Liver (tissue), 9 donors: ENCODE results near the gene FAM120B. TPM values are rescaled to one million over a fixed set of nuclear protein-coding genes. Genes with fewer than 3 reads are reported as not detected.

ENCODE experiments used
- DNase-seq: peaks from one replicate; pipeline ENCODE4 v3.0.0-alpha.2; 2017; ENCODE audit warnings: low spot score
- H3K27ac ChIP-seq, 2 donors: one replicate each; pipeline ENCODE4 v1.7.0; 2013; ENCODE audit warnings: inconsistent platforms in 2 of 2, low read length in 2 of 2, control low read depth in 1 of 2, low read depth in 1 of 2, mild to moderate bottlenecking in 1 of 2
- H3K27me3 ChIP-seq, 4 donors: one replicate each; pipeline versions ENCODE4 v1.6.1 to v1.7.0; 2013; ENCODE audit warnings: low read length in 3 of 4, inconsistent platforms in 1 of 4, mild to moderate bottlenecking in 1 of 4, moderate library complexity in 1 of 4; ENCODE audit not compliant: control insufficient read depth in 4 of 4, insufficient read depth in 4 of 4
- H3K36me3 ChIP-seq, 4 donors: one replicate each; pipeline versions ENCODE4 v1.6.1 to v1.7.0; 2013; ENCODE audit warnings: low read length in 3 of 4, mild to moderate bottlenecking in 3 of 4, low read depth in 1 of 4, moderate library complexity in 1 of 4; ENCODE audit not compliant: control insufficient read depth in 4 of 4, insufficient read depth in 3 of 4
- H3K4me1 ChIP-seq, 4 donors: one replicate each; pipeline versions ENCODE4 v1.6.1 to v1.7.0; 2013; ENCODE audit warnings: low read length in 3 of 4, mild to moderate bottlenecking in 3 of 4, moderate library complexity in 1 of 4; ENCODE audit not compliant: control insufficient read depth in 4 of 4, insufficient read depth in 4 of 4
- H3K4me3 ChIP-seq, 3 donors: one replicate each; pipeline versions ENCODE4 v1.6.1 to v1.7.0; 2013; ENCODE audit warnings: low read length in 3 of 3, control low read depth in 1 of 3, low read depth in 1 of 3, mild to moderate bottlenecking in 1 of 3
- H3K9ac ChIP-seq, 2 donors: one replicate each; pipeline ENCODE4 v1.7.0; 2013; ENCODE audit warnings: low read length in 2 of 2, mild to moderate bottlenecking in 2 of 2, moderate library complexity in 2 of 2, control low read depth in 1 of 2, low read depth in 1 of 2
- H3K9me3 ChIP-seq, 4 donors: one replicate each; pipeline versions ENCODE4 v1.6.1 to v1.7.0; 2013; ENCODE audit warnings: low read length in 3 of 4; ENCODE audit not compliant: control insufficient read depth in 4 of 4
- ATF3 ChIP-seq: IDR thresholded peaks from 2 replicates; pipeline ENCODE4 v1.6.1; 2016; ENCODE audit warnings: antibody characterized with exemption
- EGR1 ChIP-seq, 2 donors: IDR thresholded peaks; 2 replicates each; pipeline ENCODE4 v1.6.1; 2016 to 2018; ENCODE audit warnings: antibody characterized with exemption in 2 of 2, low read depth in 2 of 2
- FOXA1 ChIP-seq: IDR thresholded peaks from 2 replicates; pipeline ENCODE4 v1.6.1; 2016; ENCODE audit warnings: antibody characterized with exemption
- GABPA ChIP-seq, 2 donors: IDR thresholded peaks in 1 of 2; conservative IDR thresholded peaks in 1 of 2; 2 replicates each; pipeline ENCODE4 v1.6.1; 2016; ENCODE audit warnings: antibody characterized with exemption in 2 of 2, mild to moderate bottlenecking in 1 of 2, moderate library complexity in 1 of 2
- HNF4A ChIP-seq, 2 donors: conservative IDR thresholded peaks; 2 replicates each; pipeline ENCODE4 v1.6.1; 2016; ENCODE audit warnings: antibody characterized with exemption in 2 of 2, mild to moderate bottlenecking in 2 of 2
- HNF4G ChIP-seq: IDR thresholded peaks from 2 replicates; pipeline ENCODE4 v1.6.1; 2016; ENCODE audit warnings: antibody characterized with exemption
- JUND ChIP-seq, 2 donors: IDR thresholded peaks; 2 replicates each; pipeline ENCODE4 v1.6.1; 2016; ENCODE audit warnings: antibody characterized with exemption in 2 of 2
- NR2F2 ChIP-seq: IDR thresholded peaks from 2 replicates; pipeline ENCODE4 v1.6.1; 2016; ENCODE audit warnings: antibody characterized with exemption
- RAD21 ChIP-seq, 2 donors: IDR thresholded peaks; 2 replicates each; pipeline ENCODE4 v1.6.1; 2016; ENCODE audit warnings: antibody characterized with exemption in 2 of 2, mild to moderate bottlenecking in 2 of 2
- RXRA ChIP-seq, 2 donors: IDR thresholded peaks; 2 replicates each; pipeline ENCODE4 v1.6.1; 2017 to 2018; ENCODE audit warnings: antibody characterized with exemption in 2 of 2, mild to moderate bottlenecking in 1 of 2
- TAF1 ChIP-seq: conservative IDR thresholded peaks from 2 replicates; pipeline ENCODE4 v1.6.1; 2016; ENCODE audit warnings: antibody characterized with exemption, mild to moderate bottlenecking
- WGBS: extraction: QIAGEN DNeasy Blood & Tissue Kit; methylation state at CpG from one replicate; pipeline ENCODE4 v1.1.7; 2013; 5-methylcytosine and 5-hydroxymethylcytosine counted together
- polyA plus RNA-seq, 2 donors: library from polyadenylated mRNA; stranded (reverse) in 1 of 2; unstranded in 1 of 2; fragments of 200-250 nt in 1 of 2; fragments of >200 nt in 1 of 2; fragmentation: Nextera tagmentation in 1 of 2; extraction: Ambion mirVana in 1 of 2; gene quantifications; one replicate each; pipeline versions ENCODE4 v1.2.1 to v1.2.3, GENCODE V29; 2013 to 2015
- total RNA-seq, 2 donors: library from RNA; depleted of rRNA; stranded (reverse); fragments of >200 nt; gene quantifications; one replicate each; pipeline ENCODE4 v1.2.3, GENCODE V29; 2014
- TF ChIP-seq, protein P1 (sequence below): IDR thresholded peaks from 2 replicates; pipeline ENCODE4 v1.6.1; 2016; ENCODE audit warnings: antibody characterized with exemption
- TF ChIP-seq, protein P2 (sequence below): fragments of 150-350 bp; IDR thresholded peaks from 2 replicates; pipeline ENCODE4 v1.5.1; 2017; ENCODE audit warnings: improper control_type of control experiment, low read depth, low read length; ENCODE audit not compliant: missing input control
- TF ChIP-seq, protein P3 (sequence below): IDR thresholded peaks from 2 replicates; pipeline ENCODE4 v1.6.1; 2016; ENCODE audit warnings: antibody characterized with exemption, mild to moderate bottlenecking
- donor health status: healthy.
- donor health status: healthy.
- donor health status: healthy.
- donor health status: healthy.
- donor health status: healthy.

The FAM120B gene
- total and polyA plus RNA-seq, 4 donors: 6.0 to 11.1 (median 9.1) TPM

DNA sequence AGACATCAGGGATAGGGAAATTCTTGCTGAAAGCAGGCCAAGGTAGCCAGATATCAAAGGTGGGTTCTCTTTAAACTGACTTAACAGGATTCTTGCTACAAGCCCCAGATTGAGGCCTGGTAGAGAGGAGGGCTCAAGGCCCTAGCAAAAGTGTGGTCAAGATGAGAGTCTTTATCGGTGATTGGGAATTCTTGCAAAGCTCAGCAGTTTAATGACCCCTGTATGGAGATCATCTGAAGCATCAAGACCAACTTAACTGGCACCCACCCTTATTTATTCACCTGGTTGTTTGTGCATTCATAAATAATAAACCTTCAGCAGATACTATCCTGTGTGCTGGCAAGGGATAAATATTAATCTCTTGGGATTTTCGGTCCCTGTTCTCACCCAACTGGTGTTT lies 6.3 kb downstream of the FAM120B start:
- 94% methylated on average over 2 of the region's 2 CpGs for WGBS

GRCh38 chr6:170313716-170314295 lies 7.2 kb downstream of the FAM120B start:
- no peaks in the 10 kb centered on the region for H3K27me3 ChIP-seq
- WGBS: 95% methylated on average over 6 of the region's 6 CpGs

More for the DNA sequence above, 6.3 kb downstream of the FAM120B start:
- Histone ChIP-seq H3K4me1 (peaks cover 3 to 10% (median 8%) of the 10 kb centered on the region in 4 donors), H3K9ac (no peak overlapping the region), H3K9me3 (no peaks in the 10 kb centered on the region), H3K27ac (no peak overlapping the region), H3K36me3 (peaks cover 0 to 7% (median 3%) of the 10 kb centered on the region in 4 donors), H3K4me3 (no peak overlapping the region), H3K27me3 (no peaks in the 10 kb centered on the region)
- no peak for DNase-seq
- TF ChIP-seq NR2F2: no peak
- TF ChIP-seq, protein P1, sequence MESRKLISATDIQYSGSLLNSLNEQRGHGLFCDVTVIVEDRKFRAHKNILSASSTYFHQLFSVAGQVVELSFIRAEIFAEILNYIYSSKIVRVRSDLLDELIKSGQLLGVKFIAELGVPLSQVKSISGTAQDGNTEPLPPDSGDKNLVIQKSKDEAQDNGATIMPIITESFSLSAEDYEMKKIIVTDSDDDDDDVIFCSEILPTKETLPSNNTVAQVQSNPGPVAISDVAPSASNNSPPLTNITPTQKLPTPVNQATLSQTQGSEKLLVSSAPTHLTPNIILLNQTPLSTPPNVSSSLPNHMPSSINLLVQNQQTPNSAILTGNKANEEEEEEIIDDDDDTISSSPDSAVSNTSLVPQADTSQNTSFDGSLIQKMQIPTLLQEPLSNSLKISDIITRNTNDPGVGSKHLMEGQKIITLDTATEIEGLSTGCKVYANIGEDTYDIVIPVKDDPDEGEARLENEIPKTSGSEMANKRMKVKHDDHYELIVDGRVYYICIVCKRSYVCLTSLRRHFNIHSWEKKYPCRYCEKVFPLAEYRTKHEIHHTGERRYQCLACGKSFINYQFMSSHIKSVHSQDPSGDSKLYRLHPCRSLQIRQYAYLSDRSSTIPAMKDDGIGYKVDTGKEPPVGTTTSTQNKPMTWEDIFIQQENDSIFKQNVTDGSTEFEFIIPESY: no peak
- TF ChIP-seq, protein P2, sequence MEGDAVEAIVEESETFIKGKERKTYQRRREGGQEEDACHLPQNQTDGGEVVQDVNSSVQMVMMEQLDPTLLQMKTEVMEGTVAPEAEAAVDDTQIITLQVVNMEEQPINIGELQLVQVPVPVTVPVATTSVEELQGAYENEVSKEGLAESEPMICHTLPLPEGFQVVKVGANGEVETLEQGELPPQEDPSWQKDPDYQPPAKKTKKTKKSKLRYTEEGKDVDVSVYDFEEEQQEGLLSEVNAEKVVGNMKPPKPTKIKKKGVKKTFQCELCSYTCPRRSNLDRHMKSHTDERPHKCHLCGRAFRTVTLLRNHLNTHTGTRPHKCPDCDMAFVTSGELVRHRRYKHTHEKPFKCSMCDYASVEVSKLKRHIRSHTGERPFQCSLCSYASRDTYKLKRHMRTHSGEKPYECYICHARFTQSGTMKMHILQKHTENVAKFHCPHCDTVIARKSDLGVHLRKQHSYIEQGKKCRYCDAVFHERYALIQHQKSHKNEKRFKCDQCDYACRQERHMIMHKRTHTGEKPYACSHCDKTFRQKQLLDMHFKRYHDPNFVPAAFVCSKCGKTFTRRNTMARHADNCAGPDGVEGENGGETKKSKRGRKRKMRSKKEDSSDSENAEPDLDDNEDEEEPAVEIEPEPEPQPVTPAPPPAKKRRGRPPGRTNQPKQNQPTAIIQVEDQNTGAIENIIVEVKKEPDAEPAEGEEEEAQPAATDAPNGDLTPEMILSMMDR: no peak

More at GRCh38 chr6:170313716-170314295, 7.2 kb downstream of the FAM120B start:
- no peaks in the 10 kb centered on the region for H3K9me3 ChIP-seq
- peaks cover 0 to 11% (median 5%) of the 10 kb centered on the region in 4 donors for H3K36me3 ChIP-seq
- no peak overlapping the region for H3K27ac ChIP-seq
- TF ChIP-seq EGR1 (IDR thresholded peaks at IDR 0.05; ENCODE audit: low read depth in 2 of 2) (no peak), HNF4A (conservative IDR thresholded peaks at IDR 0.05) (no peak), NR2F2 (no peak), JUND (IDR thresholded peaks at IDR 0.05) (no peak), RAD21 (IDR thresholded peaks at IDR 0.05) (no peak), FOXA1 (no peak), HNF4G (no peak), TAF1 (no peak), GABPA (IDR thresholded peaks at IDR 0.05 in 1 of 2, conservative IDR thresholded peaks at IDR 0.05 in 1 of 2) (no peak), ATF3 (no peak), RXRA (IDR thresholded peaks at IDR 0.05) (no peak)
- TF ChIP-seq, protein P3, sequence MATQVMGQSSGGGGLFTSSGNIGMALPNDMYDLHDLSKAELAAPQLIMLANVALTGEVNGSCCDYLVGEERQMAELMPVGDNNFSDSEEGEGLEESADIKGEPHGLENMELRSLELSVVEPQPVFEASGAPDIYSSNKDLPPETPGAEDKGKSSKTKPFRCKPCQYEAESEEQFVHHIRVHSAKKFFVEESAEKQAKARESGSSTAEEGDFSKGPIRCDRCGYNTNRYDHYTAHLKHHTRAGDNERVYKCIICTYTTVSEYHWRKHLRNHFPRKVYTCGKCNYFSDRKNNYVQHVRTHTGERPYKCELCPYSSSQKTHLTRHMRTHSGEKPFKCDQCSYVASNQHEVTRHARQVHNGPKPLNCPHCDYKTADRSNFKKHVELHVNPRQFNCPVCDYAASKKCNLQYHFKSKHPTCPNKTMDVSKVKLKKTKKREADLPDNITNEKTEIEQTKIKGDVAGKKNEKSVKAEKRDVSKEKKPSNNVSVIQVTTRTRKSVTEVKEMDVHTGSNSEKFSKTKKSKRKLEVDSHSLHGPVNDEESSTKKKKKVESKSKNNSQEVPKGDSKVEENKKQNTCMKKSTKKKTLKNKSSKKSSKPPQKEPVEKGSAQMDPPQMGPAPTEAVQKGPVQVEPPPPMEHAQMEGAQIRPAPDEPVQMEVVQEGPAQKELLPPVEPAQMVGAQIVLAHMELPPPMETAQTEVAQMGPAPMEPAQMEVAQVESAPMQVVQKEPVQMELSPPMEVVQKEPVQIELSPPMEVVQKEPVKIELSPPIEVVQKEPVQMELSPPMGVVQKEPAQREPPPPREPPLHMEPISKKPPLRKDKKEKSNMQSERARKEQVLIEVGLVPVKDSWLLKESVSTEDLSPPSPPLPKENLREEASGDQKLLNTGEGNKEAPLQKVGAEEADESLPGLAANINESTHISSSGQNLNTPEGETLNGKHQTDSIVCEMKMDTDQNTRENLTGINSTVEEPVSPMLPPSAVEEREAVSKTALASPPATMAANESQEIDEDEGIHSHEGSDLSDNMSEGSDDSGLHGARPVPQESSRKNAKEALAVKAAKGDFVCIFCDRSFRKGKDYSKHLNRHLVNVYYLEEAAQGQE: no peak
- TF ChIP-seq, protein P1: no peak
- no peak for DNase-seq
- H3K4me3 ChIP-seq: no peak overlapping the region
- H3K9ac ChIP-seq: no peak overlapping the region
- peaks cover 0 to under 1% (median 0%) of the 10 kb centered on the region in 4 donors for H3K4me1 ChIP-seq
